COR-L47 (cell line): ENCODE results near the gene ARIH1.
"Not testable (repeated sequence)": the region's sequence is repeated elsewhere in the genome, so short reads cannot be mapped to it uniquely, and the experiment has no call there.

Source experiments
- DNase-seq: peaks from one replicate; lab custom pipeline; 2025; lab: John Stamatoyannopoulos, UW

Gene ARIH1

GRCh38 chr15:72608084-72608483 lies 134.0 kb downstream of the ARIH1 start:
- not testable (repeated sequence) for DNase-seq

GRCh38 chr15:72609862-72610261 lies 135.7 kb downstream of the ARIH1 start:
- DNase-seq: no peak

GRCh38 chr15:72612324-72612723 lies 138.2 kb downstream of the ARIH1 start:
- not testable (repeated sequence) for DNase-seq

- no peak for DNase-seq
These were observed 140.8 kb downstream of the ARIH1 start for GRCh38 chr15:72614810-72615532.

GRCh38 chr15:72615533-72616233 lies 141.6 kb downstream of the ARIH1 start:
- not testable (repeated sequence) for DNase-seq

GRCh38 chr15:72616491-72617210 lies 142.5 kb downstream of the ARIH1 start:
- DNase-seq: no peak

- not testable (repeated sequence) for DNase-seq
These were observed 149.7 kb downstream of the ARIH1 start for GRCh38 chr15:72623854-72624253.

- DNase-seq: not testable (repeated sequence)
These were observed 152.0 kb downstream of the ARIH1 start for GRCh38 chr15:72626153-72626552.

- not testable (repeated sequence) for DNase-seq
These were observed 154.3 kb downstream of the ARIH1 start for GRCh38 chr15:72628249-72629067.

- DNase-seq: not testable (repeated sequence)
These were observed 155.0 kb downstream of the ARIH1 start for GRCh38 chr15:72629068-72629570.

GRCh38 chr15:72636519-72637282 lies 162.6 kb downstream of the ARIH1 start:
- not testable (repeated sequence) for DNase-seq

GRCh38 chr15:72639759-72640483 lies 165.8 kb downstream of the ARIH1 start:
- DNase-seq: not testable (repeated sequence)

GRCh38 chr15:72642271-72642670 lies 168.1 kb downstream of the ARIH1 start:
- not testable (repeated sequence) for DNase-seq

GRCh38 chr15:72648631-72649253 lies 174.6 kb downstream of the ARIH1 start:
- DNase-seq: not testable (repeated sequence)
